Stimulated activated memory B cell treated with anti-CD40 and anti-IgM and Interleukin-4, amounts not matched to agents 10 μg/mL and 1 μg/mL and 100 μg/mL, for 72 hours (primary cell): ENCODE measurements around the gene NKX1-1.

ENCODE experiments used
- ATAC-seq: fragments of 150-1000 bp; cut with Tn5 transposase; 2 replicates; pipeline ENCODE4 v1.10.0; 2021
- H3K27ac Mint-ChIP-seq: one replicate; pipeline ENCODE4 v1.8.0; 2022; ENCODE audit warnings: mild to moderate bottlenecking, mixed read lengths
- H3K27me3 Mint-ChIP-seq: one replicate; pipeline ENCODE4 v1.8.0; 2022; ENCODE audit warnings: mixed read lengths
- H3K36me3 Mint-ChIP-seq: one replicate; pipeline ENCODE4 v1.8.0; 2022; ENCODE audit warnings: mixed read lengths
- H3K4me1 Mint-ChIP-seq: one replicate; pipeline ENCODE4 v1.8.0; 2022; ENCODE audit warnings: mixed read lengths
- H3K4me3 Mint-ChIP-seq: one replicate; pipeline ENCODE4 v1.8.0; 2022; ENCODE audit warnings: mild to moderate bottlenecking, moderate library complexity, mixed read lengths
- H3K9me3 Mint-ChIP-seq: one replicate; pipeline ENCODE4 v1.8.0; 2022; ENCODE audit warnings: mixed read lengths

NKX1-1 gene

GRCh38 chr4:1356181-1356998 is 49.9 kb downstream of the NKX1-1 start:
- Mint-ChIP-seq H3K4me3 (no peak overlapping the region), H3K9me3 (no peaks in the 10 kb centered on the region), H3K36me3 (peaks cover 21% of the 10 kb centered on the region), H3K4me1 (peaks cover 12% of the 10 kb centered on the region), H3K27me3 (no peaks in the 10 kb centered on the region), H3K27ac (no peak overlapping the region)
- no peak for ATAC-seq

- H3K4me1 Mint-ChIP-seq, result peaks cover 14% of the 10 kb centered on the region
- no peak overlapping the region for H3K4me3 Mint-ChIP-seq
- no peaks in the 10 kb centered on the region for H3K9me3 Mint-ChIP-seq
- ATAC-seq, result no peak
- H3K27me3 Mint-ChIP-seq, result no peaks in the 10 kb centered on the region
- H3K36me3 Mint-ChIP-seq, result peaks cover 21% of the 10 kb centered on the region
- H3K27ac Mint-ChIP-seq, result no peak overlapping the region
Observed at GRCh38 chr4:1355378-1355777, 50.9 kb downstream of the NKX1-1 start.

- Mint-ChIP-seq H3K36me3 (peaks cover 21% of the 10 kb centered on the region), H3K27ac (no peak overlapping the region), H3K4me3 (no peak overlapping the region), H3K27me3 (no peaks in the 10 kb centered on the region), H3K9me3 (no peaks in the 10 kb centered on the region), H3K4me1 (peaks cover 14% of the 10 kb centered on the region)
- ATAC-seq, result no peak
Observed at GRCh38 chr4:1354983-1355275, 51.3 kb downstream of the NKX1-1 start.

- ATAC-seq, result no peak
- Mint-ChIP-seq H3K36me3 (peaks cover 21% of the 10 kb centered on the region), H3K27me3 (no peaks in the 10 kb centered on the region), H3K9me3 (no peaks in the 10 kb centered on the region), H3K4me1 (peaks cover 14% of the 10 kb centered on the region), H3K4me3 (no peak overlapping the region), H3K27ac (no peak overlapping the region)
Observed at GRCh38 chr4:1354136-1354982, 51.9 kb downstream of the NKX1-1 start.

GRCh38 chr4:1353186-1354055 is 52.8 kb downstream of the NKX1-1 start:
- H3K27ac Mint-ChIP-seq, result no peak overlapping the region
- peaks cover 24% of the 10 kb centered on the region for H3K4me1 Mint-ChIP-seq
- no peak for ATAC-seq
- no peaks in the 10 kb centered on the region for H3K9me3 Mint-ChIP-seq
- H3K4me3 Mint-ChIP-seq, result no peak overlapping the region
- H3K27me3 Mint-ChIP-seq, result no peaks in the 10 kb centered on the region
- peaks cover 29% of the 10 kb centered on the region for H3K36me3 Mint-ChIP-seq
